GM12878 (cell line): ENCODE results near the gene TM4SF4.

Experiments used
- ATF3 ChIP-seq: IDR thresholded peaks from 2 replicates; pipeline ENCODE4 v1.6.1; 2011; ENCODE audit warnings: low read depth, mild to moderate bottlenecking, low read length, moderate library complexity, borderline replicate concordance; ENCODE audit errors: extremely low read depth
- BCLAF1 ChIP-seq: fragments of 450-650 bp; IDR thresholded peaks from 2 replicates; pipeline ENCODE4 v1.6.1; 2017; ENCODE audit warnings: antibody characterized with exemption, mild to moderate bottlenecking, moderate library complexity
- CEBPB ChIP-seq, 2 experiments: fragments of 150-350 bp in 1 of 2; IDR thresholded peaks; 2 replicates each; pipeline ENCODE4 v1.6.1; 2012 to 2014; ENCODE audit warnings: low read depth in 2 of 2, low read length in 2 of 2, borderline replicate concordance in 1 of 2, inconsistent platforms in 1 of 2
- EP300 ChIP-seq, 2 experiments: fragments of 150-350 bp in 1 of 2; IDR thresholded peaks; 2 replicates each; pipeline ENCODE4 v1.6.1; 2011 to 2012; ENCODE audit warnings: low read depth in 2 of 2, low read length in 2 of 2, borderline replicate concordance in 1 of 2, improper control_type of control experiment in 1 of 2, inconsistent platforms in 1 of 2; ENCODE audit not compliant: control insufficient read depth in 1 of 2
- EZH2 ChIP-seq: IDR thresholded peaks from 2 replicates; pipeline ENCODE4 v1.6.1; 2012; ENCODE audit warnings: low read depth, mild to moderate bottlenecking, control low read depth, inconsistent platforms, low read length, borderline replicate concordance; ENCODE audit not compliant: control insufficient read depth
- JUND ChIP-seq: IDR thresholded peaks from 2 replicates; pipeline ENCODE4 v1.6.1; 2012; ENCODE audit warnings: low read depth, mild to moderate bottlenecking, low read length, improper control_type of control experiment, moderate library complexity
- NFYA ChIP-seq: IDR thresholded peaks from 2 replicates; pipeline ENCODE4 v1.6.1; 2011; ENCODE audit warnings: low read depth, mild to moderate bottlenecking, low read length, improper control_type of control experiment, borderline replicate concordance
- POLR2A ChIP-seq: IDR thresholded peaks from 2 replicates; pipeline ENCODE4 v1.6.1; 2011; ENCODE audit warnings: low read depth, mild to moderate bottlenecking, low read length
- POLR2AphosphoS5 ChIP-seq: IDR thresholded peaks from 2 replicates; pipeline ENCODE4 v1.6.1; 2011; ENCODE audit warnings: mild to moderate bottlenecking, low read length, inconsistent platforms
- RAD21 ChIP-seq: IDR thresholded peaks from 2 replicates; pipeline ENCODE4 v1.6.1; 2011; ENCODE audit warnings: mild to moderate bottlenecking, low read depth, low read length, moderate library complexity; ENCODE audit not compliant: insufficient read depth
- SUZ12 ChIP-seq: fragments of 200-600 bp; sonication (generic); IDR thresholded peaks from one replicate; pipeline ENCODE4 v1.6.1; 2018; ENCODE audit warnings: antibody characterized with exemption, mild to moderate bottlenecking; ENCODE audit not compliant: unreplicated experiment
- TF ChIP-seq, protein P1 (sequence below): IDR thresholded peaks from 2 replicates; pipeline ENCODE4 v1.6.1; 2012; ENCODE audit warnings: mild to moderate bottlenecking, low read depth, low read length
- TF ChIP-seq, protein P2 (sequence below), 3 experiments: IDR thresholded peaks in 2 of 3; conservative IDR thresholded peaks in 1 of 3; 2 replicates each; pipeline ENCODE4 v1.5.1; 2011; ENCODE audit warnings: low read depth in 3 of 3, low read length in 3 of 3, mild to moderate bottlenecking in 3 of 3, control low read depth in 2 of 3, moderate library complexity in 2 of 3, inconsistent platforms in 1 of 3, mixed read lengths in 1 of 3; ENCODE audit not compliant: control insufficient read depth in 2 of 3, insufficient read depth in 1 of 3; ENCODE audit errors: extremely low read depth in 1 of 3
- TF ChIP-seq, protein P3 (sequence below): fragments of 450-650 bp; IDR thresholded peaks from 2 replicates; pipeline ENCODE4 v1.6.1; 2018; ENCODE audit warnings: mild to moderate bottlenecking, low read depth, moderate library complexity; ENCODE audit not compliant: partially characterized antibody

DNA sequence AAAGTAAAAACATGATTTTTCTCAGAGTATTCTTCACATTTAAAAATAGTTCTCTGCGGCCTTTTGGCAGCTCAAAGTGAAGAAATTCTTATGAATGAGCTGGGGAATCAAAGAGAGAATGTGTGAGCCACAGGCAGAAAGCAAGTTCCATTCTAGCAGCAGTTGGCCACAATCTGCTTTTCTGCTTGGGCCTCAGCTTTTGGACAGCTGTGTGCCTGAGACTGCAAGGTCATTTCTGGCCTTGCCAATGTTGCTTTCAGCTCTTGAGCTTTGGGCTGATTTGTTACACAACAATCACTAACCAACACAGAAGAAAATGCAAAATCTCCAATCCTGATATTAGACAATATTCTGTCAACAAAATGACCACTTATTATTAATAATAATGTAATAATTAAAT is 14.4 kb upstream of the TM4SF4 start:
- no peak for TF ChIP-seq ATF3
- TF ChIP-seq POLR2A = no peak
- TF ChIP-seq JUND = no peak
- TF ChIP-seq, protein P1, sequence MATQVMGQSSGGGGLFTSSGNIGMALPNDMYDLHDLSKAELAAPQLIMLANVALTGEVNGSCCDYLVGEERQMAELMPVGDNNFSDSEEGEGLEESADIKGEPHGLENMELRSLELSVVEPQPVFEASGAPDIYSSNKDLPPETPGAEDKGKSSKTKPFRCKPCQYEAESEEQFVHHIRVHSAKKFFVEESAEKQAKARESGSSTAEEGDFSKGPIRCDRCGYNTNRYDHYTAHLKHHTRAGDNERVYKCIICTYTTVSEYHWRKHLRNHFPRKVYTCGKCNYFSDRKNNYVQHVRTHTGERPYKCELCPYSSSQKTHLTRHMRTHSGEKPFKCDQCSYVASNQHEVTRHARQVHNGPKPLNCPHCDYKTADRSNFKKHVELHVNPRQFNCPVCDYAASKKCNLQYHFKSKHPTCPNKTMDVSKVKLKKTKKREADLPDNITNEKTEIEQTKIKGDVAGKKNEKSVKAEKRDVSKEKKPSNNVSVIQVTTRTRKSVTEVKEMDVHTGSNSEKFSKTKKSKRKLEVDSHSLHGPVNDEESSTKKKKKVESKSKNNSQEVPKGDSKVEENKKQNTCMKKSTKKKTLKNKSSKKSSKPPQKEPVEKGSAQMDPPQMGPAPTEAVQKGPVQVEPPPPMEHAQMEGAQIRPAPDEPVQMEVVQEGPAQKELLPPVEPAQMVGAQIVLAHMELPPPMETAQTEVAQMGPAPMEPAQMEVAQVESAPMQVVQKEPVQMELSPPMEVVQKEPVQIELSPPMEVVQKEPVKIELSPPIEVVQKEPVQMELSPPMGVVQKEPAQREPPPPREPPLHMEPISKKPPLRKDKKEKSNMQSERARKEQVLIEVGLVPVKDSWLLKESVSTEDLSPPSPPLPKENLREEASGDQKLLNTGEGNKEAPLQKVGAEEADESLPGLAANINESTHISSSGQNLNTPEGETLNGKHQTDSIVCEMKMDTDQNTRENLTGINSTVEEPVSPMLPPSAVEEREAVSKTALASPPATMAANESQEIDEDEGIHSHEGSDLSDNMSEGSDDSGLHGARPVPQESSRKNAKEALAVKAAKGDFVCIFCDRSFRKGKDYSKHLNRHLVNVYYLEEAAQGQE = no peak
- no peak for TF ChIP-seq BCLAF1
- no peak for TF ChIP-seq RAD21
- no peak for TF ChIP-seq EP300 (IDR thresholded peaks at IDR 0.05; ENCODE audit: borderline replicate concordance in 1 of 2, control insufficient read depth in 1 of 2, low read depth in 2 of 2, low read length in 2 of 2)
- TF ChIP-seq, protein P2, sequence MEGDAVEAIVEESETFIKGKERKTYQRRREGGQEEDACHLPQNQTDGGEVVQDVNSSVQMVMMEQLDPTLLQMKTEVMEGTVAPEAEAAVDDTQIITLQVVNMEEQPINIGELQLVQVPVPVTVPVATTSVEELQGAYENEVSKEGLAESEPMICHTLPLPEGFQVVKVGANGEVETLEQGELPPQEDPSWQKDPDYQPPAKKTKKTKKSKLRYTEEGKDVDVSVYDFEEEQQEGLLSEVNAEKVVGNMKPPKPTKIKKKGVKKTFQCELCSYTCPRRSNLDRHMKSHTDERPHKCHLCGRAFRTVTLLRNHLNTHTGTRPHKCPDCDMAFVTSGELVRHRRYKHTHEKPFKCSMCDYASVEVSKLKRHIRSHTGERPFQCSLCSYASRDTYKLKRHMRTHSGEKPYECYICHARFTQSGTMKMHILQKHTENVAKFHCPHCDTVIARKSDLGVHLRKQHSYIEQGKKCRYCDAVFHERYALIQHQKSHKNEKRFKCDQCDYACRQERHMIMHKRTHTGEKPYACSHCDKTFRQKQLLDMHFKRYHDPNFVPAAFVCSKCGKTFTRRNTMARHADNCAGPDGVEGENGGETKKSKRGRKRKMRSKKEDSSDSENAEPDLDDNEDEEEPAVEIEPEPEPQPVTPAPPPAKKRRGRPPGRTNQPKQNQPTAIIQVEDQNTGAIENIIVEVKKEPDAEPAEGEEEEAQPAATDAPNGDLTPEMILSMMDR (IDR thresholded peaks at IDR 0.05 in 2 of 3, conservative IDR thresholded peaks at IDR 0.05 in 1 of 3; ENCODE audit: control insufficient read depth in 2 of 3, extremely low read depth in 1 of 3, insufficient read depth in 1 of 3, low read depth in 3 of 3, low read length in 3 of 3) = no peak
- TF ChIP-seq, protein P3, sequence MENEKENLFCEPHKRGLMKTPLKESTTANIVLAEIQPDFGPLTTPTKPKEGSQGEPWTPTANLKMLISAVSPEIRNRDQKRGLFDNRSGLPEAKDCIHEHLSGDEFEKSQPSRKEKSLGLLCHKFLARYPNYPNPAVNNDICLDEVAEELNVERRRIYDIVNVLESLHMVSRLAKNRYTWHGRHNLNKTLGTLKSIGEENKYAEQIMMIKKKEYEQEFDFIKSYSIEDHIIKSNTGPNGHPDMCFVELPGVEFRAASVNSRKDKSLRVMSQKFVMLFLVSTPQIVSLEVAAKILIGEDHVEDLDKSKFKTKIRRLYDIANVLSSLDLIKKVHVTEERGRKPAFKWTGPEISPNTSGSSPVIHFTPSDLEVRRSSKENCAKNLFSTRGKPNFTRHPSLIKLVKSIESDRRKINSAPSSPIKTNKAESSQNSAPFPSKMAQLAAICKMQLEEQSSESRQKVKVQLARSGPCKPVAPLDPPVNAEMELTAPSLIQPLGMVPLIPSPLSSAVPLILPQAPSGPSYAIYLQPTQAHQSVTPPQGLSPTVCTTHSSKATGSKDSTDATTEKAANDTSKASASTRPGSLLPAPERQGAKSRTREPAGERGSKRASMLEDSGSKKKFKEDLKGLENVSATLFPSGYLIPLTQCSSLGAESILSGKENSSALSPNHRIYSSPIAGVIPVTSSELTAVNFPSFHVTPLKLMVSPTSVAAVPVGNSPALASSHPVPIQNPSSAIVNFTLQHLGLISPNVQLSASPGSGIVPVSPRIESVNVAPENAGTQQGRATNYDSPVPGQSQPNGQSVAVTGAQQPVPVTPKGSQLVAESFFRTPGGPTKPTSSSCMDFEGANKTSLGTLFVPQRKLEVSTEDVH = no peak
- TF ChIP-seq NFYA = no peak
- no peak for TF ChIP-seq CEBPB (IDR thresholded peaks at IDR 0.05; ENCODE audit: borderline replicate concordance in 1 of 2, low read depth in 2 of 2, low read length in 2 of 2)
- no peak for TF ChIP-seq SUZ12
- TF ChIP-seq EZH2 = no peak
- TF ChIP-seq POLR2AphosphoS5 = no peak
